ENCODE data around the gene JUN.
A peak's percentile ranks its signal among the peaks of the same experiment; 100 is the strongest.

The JUN gene

DNA sequence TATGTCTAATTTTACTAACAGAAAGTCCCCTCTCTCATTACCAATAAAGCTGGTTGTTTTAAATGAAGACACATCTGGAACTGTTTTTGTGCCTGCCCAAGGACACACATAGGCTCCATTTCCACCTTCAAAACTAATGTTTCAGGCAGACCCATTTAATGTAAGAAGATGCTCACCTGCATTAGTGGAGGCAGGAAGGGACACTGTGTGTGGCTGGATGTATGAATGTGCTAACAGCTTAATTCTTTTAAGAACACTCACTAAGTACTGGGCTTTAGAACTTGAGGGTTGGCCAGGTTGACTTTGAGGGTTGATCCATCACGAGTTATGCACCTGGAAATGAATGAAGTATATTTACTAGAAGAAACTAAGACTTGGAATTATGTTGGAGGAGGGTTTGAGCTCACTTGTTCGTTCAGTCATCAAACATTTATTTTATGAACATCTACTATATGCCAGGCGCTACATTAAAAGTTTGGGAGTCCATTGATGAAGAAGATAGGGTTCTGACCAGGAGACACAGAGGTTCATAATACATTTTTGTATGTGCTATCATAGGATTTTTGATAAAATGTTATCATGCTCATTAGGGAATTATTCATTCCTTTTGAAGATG is 5.4 kb downstream of the JUN start:
- Histone ChIP-seq H3K27me3 (ENCODE audit: control insufficient read depth in 2 of 2, insufficient read depth in 2 of 2, low read length in 2 of 2) (no peaks in the 10 kb centered on the region), H3K4me1 (ENCODE audit: control insufficient read depth in 2 of 2, insufficient read depth in 2 of 2, low read length in 2 of 2) (peaks cover 13% of the 10 kb centered on the region in 2 donors)

GRCh38 chr1:58774027-58774426 is 9.8 kb downstream of the JUN start:
- H3K27me3 ChIP-seq (ENCODE audit: control insufficient read depth in 2 of 2, insufficient read depth in 2 of 2, low read length in 2 of 2): no peaks in the 10 kb centered on the region
- H3K36me3 ChIP-seq (ENCODE audit: control insufficient read depth in 2 of 2, insufficient read depth in 2 of 2, low read length in 2 of 2): no peaks in the 10 kb centered on the region
- H3K9me3 ChIP-seq (ENCODE audit: control insufficient read depth in 2 of 2, low read length in 2 of 2): no peaks in the 10 kb centered on the region
- H3K9ac ChIP-seq (ENCODE audit: low read depth in 1 of 2, low read length in 2 of 2): no peak overlapping the region
- H3K4me3 ChIP-seq (ENCODE audit: low read length in 2 of 2): no peak overlapping the region
- peaks cover 6 to 7% of the 10 kb centered on the region in 2 donors for H3K4me1 ChIP-seq (ENCODE audit: control insufficient read depth in 2 of 2, insufficient read depth in 2 of 2, low read length in 2 of 2)
- no peak overlapping the region for H3K27ac ChIP-seq (ENCODE audit: low read depth in 2 of 2, low read length in 2 of 2)

More for the DNA sequence above, 5.4 kb downstream of the JUN start:
- no peak overlapping the region for H3K27ac ChIP-seq (ENCODE audit: low read depth in 2 of 2, low read length in 2 of 2)
- no peak overlapping the region for H3K4me3 ChIP-seq (ENCODE audit: low read length in 2 of 2)
- H3K9me3 ChIP-seq (ENCODE audit: control insufficient read depth in 2 of 2, low read length in 2 of 2): no peaks in the 10 kb centered on the region
- H3K9ac ChIP-seq (ENCODE audit: low read depth in 1 of 2, low read length in 2 of 2): no peak overlapping the region
- peaks cover 2 to 13% of the 10 kb centered on the region in 2 donors for H3K36me3 ChIP-seq (ENCODE audit: control insufficient read depth in 2 of 2, insufficient read depth in 2 of 2, low read length in 2 of 2)

DNA sequence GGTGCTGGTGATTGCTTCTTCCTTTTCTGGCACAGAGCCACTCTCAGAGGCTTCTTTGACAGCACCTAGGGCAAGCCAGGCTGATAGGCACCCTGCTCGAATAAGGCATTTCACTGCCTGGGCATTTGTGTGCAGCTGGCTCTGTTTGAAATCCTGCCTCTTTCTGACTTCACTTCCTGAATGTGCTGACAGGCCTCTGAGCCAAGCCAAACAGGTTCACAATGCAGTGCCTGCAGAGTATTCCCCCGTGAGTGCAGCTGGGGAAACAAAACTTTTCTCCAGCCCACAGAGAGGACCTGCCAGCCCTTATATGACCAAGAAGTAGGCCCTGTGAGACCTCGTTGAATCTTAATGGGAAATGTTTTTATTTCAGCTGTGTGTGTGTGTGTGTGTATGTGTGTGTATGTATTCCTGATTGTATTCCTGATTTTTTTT is 10.4 kb downstream of the JUN start:
- Histone ChIP-seq H3K36me3 (ENCODE audit: control insufficient read depth in 2 of 2, insufficient read depth in 2 of 2, low read length in 2 of 2) (no peaks in the 10 kb centered on the region), H3K4me3 (ENCODE audit: low read length in 2 of 2) (no peak overlapping the region), H3K9me3 (ENCODE audit: control insufficient read depth in 2 of 2, low read length in 2 of 2) (no peaks in the 10 kb centered on the region), H3K27ac (ENCODE audit: low read depth in 2 of 2, low read length in 2 of 2) (peak overlapping the region; percentile 22 to 53), H3K9ac (ENCODE audit: low read depth in 1 of 2, low read length in 2 of 2) (no peak overlapping the region), H3K27me3 (ENCODE audit: control insufficient read depth in 2 of 2, insufficient read depth in 2 of 2, low read length in 2 of 2) (no peaks in the 10 kb centered on the region), H3K4me1 (ENCODE audit: control insufficient read depth in 2 of 2, insufficient read depth in 2 of 2, low read length in 2 of 2) (peaks cover 6 to 7% of the 10 kb centered on the region in 2 donors)

DNA sequence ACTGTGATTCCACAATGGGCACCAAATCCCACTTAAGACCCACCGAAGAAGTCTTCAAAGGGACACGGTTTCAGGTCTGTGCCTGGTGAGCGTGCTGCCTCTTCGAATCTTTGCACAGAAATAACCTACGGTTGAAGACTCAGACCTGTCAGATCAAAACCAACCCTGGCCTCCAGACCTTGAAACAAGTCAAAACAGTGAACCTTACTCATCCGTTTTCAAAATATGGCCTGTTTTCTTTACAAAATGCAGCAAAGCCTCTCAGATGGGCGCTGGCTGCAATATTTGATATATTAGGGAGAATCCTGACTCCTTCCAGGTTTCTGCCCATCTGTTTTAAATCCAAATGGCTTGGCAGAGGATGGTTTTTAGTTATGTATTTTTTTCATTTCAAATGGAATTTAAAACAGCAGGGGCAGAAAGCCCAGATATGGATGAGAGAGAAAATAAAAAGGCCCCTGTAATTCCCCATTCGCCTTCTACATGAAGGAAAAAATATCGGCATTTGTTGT is 14.0 kb downstream of the JUN start:
- Histone ChIP-seq H3K27ac (ENCODE audit: low read depth in 2 of 2, low read length in 2 of 2) (no peak overlapping the region), H3K36me3 (ENCODE audit: control insufficient read depth in 2 of 2, insufficient read depth in 2 of 2, low read length in 2 of 2) (no peaks in the 10 kb centered on the region), H3K9me3 (ENCODE audit: control insufficient read depth in 2 of 2, low read length in 2 of 2) (no peaks in the 10 kb centered on the region), H3K4me1 (ENCODE audit: control insufficient read depth in 2 of 2, insufficient read depth in 2 of 2, low read length in 2 of 2) (peaks cover 6 to 7% of the 10 kb centered on the region in 2 donors), H3K27me3 (ENCODE audit: control insufficient read depth in 2 of 2, insufficient read depth in 2 of 2, low read length in 2 of 2) (no peaks in the 10 kb centered on the region), H3K4me3 (ENCODE audit: low read length in 2 of 2) (no peak overlapping the region), H3K9ac (ENCODE audit: low read depth in 1 of 2, low read length in 2 of 2) (no peak overlapping the region)

DNA sequence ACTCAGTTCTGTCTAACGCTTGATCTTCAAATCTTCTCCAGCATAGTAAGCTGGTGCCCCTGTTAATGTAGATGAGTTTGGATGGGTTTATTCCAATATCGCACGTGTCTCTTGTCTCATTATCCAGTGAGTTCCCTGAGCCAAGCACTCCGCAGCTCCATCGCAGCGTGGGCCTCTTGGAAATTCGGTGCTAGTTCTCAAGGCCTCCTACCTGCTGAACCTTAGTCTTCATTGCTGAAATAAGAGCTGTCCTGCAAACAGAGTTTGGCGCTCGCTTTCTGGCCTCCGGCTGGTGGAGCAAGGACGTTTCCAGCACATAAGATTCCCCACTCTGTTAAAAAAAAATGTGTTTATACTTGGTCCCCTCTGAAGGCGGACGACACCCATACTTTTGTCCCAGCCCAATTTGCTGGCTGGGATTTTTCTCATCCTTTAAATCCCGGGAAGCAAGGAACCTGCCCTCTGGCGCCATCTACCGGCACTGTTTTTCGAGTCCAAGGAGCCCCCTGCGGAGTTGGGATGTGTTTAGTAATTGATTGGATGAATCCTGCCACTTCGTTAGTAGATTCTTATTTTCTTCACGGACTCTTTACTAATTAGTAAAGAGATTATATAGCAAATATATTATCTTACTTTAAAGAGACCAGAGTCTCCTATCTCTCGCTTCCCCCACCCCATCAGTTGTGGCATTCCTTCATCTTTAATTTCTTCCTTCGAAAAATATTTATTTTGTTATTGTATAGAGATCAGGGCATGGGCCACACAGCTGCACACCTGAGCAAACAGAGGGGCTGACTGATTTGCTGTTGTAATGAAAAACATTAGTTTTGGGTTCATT is 14.7 kb downstream of the JUN start:
- H3K27ac ChIP-seq (ENCODE audit: low read depth in 2 of 2, low read length in 2 of 2): no peak overlapping the region

GRCh38 chr1:58768191-58768731 is 15.6 kb downstream of the JUN start:
- H3K36me3 ChIP-seq (ENCODE audit: control insufficient read depth in 2 of 2, insufficient read depth in 2 of 2, low read length in 2 of 2): no peaks in the 10 kb centered on the region
- no peaks in the 10 kb centered on the region for H3K27me3 ChIP-seq (ENCODE audit: control insufficient read depth in 2 of 2, insufficient read depth in 2 of 2, low read length in 2 of 2)
- no peaks in the 10 kb centered on the region for H3K9me3 ChIP-seq (ENCODE audit: control insufficient read depth in 2 of 2, low read length in 2 of 2)
- no peak overlapping the region for H3K9ac ChIP-seq (ENCODE audit: low read depth in 1 of 2, low read length in 2 of 2)
- no peak overlapping the region for H3K4me3 ChIP-seq (ENCODE audit: low read length in 2 of 2)
- no peak overlapping the region for H3K27ac ChIP-seq (ENCODE audit: low read depth in 2 of 2, low read length in 2 of 2)
- peaks cover 3% of the 10 kb centered on the region in 2 donors for H3K4me1 ChIP-seq (ENCODE audit: control insufficient read depth in 2 of 2, insufficient read depth in 2 of 2, low read length in 2 of 2)

More for the DNA sequence above, 14.7 kb downstream of the JUN start:
- no peak overlapping the region for H3K9ac ChIP-seq (ENCODE audit: low read depth in 1 of 2, low read length in 2 of 2)
- H3K4me1 ChIP-seq (ENCODE audit: control insufficient read depth in 2 of 2, insufficient read depth in 2 of 2, low read length in 2 of 2): peaks cover 6 to 7% of the 10 kb centered on the region in 2 donors
- no peaks in the 10 kb centered on the region for H3K27me3 ChIP-seq (ENCODE audit: control insufficient read depth in 2 of 2, insufficient read depth in 2 of 2, low read length in 2 of 2)
- no peak overlapping the region for H3K4me3 ChIP-seq (ENCODE audit: low read length in 2 of 2)
- H3K36me3 ChIP-seq (ENCODE audit: control insufficient read depth in 2 of 2, insufficient read depth in 2 of 2, low read length in 2 of 2): no peaks in the 10 kb centered on the region
- H3K9me3 ChIP-seq (ENCODE audit: control insufficient read depth in 2 of 2, low read length in 2 of 2): no peaks in the 10 kb centered on the region

GRCh38 chr1:58767143-58767542 is 16.7 kb downstream of the JUN start:
- no peak overlapping the region for H3K4me3 ChIP-seq (ENCODE audit: low read length in 2 of 2)
- H3K36me3 ChIP-seq (ENCODE audit: control insufficient read depth in 2 of 2, insufficient read depth in 2 of 2, low read length in 2 of 2): no peaks in the 10 kb centered on the region
- H3K9ac ChIP-seq (ENCODE audit: low read depth in 1 of 2, low read length in 2 of 2): no peak overlapping the region
- H3K27me3 ChIP-seq (ENCODE audit: control insufficient read depth in 2 of 2, insufficient read depth in 2 of 2, low read length in 2 of 2): no peaks in the 10 kb centered on the region
- no peaks in the 10 kb centered on the region for H3K4me1 ChIP-seq (ENCODE audit: control insufficient read depth in 2 of 2, insufficient read depth in 2 of 2, low read length in 2 of 2)
- H3K9me3 ChIP-seq (ENCODE audit: control insufficient read depth in 2 of 2, low read length in 2 of 2): no peaks in the 10 kb centered on the region
- no peak overlapping the region for H3K27ac ChIP-seq (ENCODE audit: low read depth in 2 of 2, low read length in 2 of 2)

DNA sequence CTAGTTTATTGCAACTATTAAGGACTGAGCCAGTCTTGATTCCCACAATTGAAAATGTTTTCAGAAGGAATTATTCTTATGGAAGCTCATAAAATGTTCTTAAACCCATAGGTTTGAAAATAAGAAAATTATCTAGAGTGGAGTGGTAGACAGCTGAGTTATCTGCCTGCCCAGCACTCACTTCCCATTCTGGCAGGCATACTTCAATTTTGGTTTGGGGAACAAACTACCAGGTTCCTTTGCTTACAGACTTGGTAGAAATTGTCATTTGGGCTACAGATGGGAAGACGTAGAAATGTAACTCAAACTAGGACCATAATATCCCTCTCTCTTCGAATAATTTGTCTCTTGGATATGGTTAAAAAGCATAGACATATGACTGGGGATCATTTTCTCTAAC is 18.4 kb downstream of the JUN start:
- H3K9ac ChIP-seq (ENCODE audit: low read depth in 1 of 2, low read length in 2 of 2): no peak overlapping the region
- no peaks in the 10 kb centered on the region for H3K4me1 ChIP-seq (ENCODE audit: control insufficient read depth in 2 of 2, insufficient read depth in 2 of 2, low read length in 2 of 2)
- no peak overlapping the region for H3K27ac ChIP-seq (ENCODE audit: low read depth in 2 of 2, low read length in 2 of 2)
- no peaks in the 10 kb centered on the region for H3K27me3 ChIP-seq (ENCODE audit: control insufficient read depth in 2 of 2, insufficient read depth in 2 of 2, low read length in 2 of 2)
- H3K36me3 ChIP-seq (ENCODE audit: control insufficient read depth in 2 of 2, insufficient read depth in 2 of 2, low read length in 2 of 2): no peaks in the 10 kb centered on the region
- H3K4me3 ChIP-seq (ENCODE audit: low read length in 2 of 2): no peak overlapping the region
- no peaks in the 10 kb centered on the region for H3K9me3 ChIP-seq (ENCODE audit: control insufficient read depth in 2 of 2, low read length in 2 of 2)

DNA sequence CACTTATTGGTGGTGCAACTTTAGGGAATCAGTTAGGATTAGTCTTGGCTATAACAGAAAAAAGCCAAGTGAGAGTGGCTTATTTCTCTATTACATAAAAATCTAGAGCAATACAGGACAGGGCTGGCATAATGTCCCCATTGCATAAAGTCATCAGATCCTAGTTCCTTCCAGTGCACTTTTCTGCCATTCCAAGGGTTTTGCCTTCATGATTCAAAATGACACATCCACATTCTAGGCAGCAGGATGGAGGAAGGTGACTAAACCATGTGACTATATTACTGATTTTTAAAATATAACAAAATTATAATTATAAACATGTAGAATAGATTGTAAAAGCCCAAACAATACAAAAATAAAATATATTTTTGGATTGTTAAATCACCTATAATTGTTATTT is 18.8 kb downstream of the JUN start:
- H3K4me3 ChIP-seq (ENCODE audit: low read length in 2 of 2): no peak overlapping the region
- H3K9ac ChIP-seq (ENCODE audit: low read depth in 1 of 2, low read length in 2 of 2): no peak overlapping the region
- no peaks in the 10 kb centered on the region for H3K36me3 ChIP-seq (ENCODE audit: control insufficient read depth in 2 of 2, insufficient read depth in 2 of 2, low read length in 2 of 2)
- H3K27me3 ChIP-seq (ENCODE audit: control insufficient read depth in 2 of 2, insufficient read depth in 2 of 2, low read length in 2 of 2): no peaks in the 10 kb centered on the region
- H3K4me1 ChIP-seq (ENCODE audit: control insufficient read depth in 2 of 2, insufficient read depth in 2 of 2, low read length in 2 of 2): no peaks in the 10 kb centered on the region
- no peak overlapping the region for H3K27ac ChIP-seq (ENCODE audit: low read depth in 2 of 2, low read length in 2 of 2)
- H3K9me3 ChIP-seq (ENCODE audit: control insufficient read depth in 2 of 2, low read length in 2 of 2): no peaks in the 10 kb centered on the region
